ENCODE data around the gene MAPK8IP1.

DNA sequence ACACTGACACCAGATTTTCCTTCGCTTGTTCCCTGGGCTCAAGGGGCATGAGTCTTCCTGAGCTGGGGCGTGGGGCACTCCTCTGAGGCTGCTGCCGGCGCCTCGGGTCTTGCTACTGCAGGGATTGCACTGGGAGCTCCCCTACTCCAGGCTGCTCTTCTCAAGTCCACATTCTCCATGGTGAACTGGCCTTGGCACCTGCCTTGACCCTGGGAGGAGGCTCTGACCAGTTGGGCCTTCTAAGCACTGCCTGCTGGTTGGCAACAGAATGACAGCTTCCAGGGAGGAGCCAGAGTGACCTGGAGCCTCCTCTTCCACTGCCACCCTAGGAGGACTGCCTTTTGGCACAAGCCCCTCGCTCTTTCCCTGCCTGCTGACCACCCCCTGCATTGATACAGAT is 12.1 kb downstream of the MAPK8IP1 start:
- TF ChIP-seq, protein P1, sequence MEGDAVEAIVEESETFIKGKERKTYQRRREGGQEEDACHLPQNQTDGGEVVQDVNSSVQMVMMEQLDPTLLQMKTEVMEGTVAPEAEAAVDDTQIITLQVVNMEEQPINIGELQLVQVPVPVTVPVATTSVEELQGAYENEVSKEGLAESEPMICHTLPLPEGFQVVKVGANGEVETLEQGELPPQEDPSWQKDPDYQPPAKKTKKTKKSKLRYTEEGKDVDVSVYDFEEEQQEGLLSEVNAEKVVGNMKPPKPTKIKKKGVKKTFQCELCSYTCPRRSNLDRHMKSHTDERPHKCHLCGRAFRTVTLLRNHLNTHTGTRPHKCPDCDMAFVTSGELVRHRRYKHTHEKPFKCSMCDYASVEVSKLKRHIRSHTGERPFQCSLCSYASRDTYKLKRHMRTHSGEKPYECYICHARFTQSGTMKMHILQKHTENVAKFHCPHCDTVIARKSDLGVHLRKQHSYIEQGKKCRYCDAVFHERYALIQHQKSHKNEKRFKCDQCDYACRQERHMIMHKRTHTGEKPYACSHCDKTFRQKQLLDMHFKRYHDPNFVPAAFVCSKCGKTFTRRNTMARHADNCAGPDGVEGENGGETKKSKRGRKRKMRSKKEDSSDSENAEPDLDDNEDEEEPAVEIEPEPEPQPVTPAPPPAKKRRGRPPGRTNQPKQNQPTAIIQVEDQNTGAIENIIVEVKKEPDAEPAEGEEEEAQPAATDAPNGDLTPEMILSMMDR (IDR thresholded peaks at IDR 0.05): no peak
- no peak for TF ChIP-seq POLR2A (IDR thresholded peaks at IDR 0.05)

Measured in thyroid gland (tissue), 4 donors.